H7 (cell line): ENCODE results near the gene RAB31. TPM values are rescaled to one million over a fixed set of nuclear protein-coding genes. Genes with fewer than 3 reads are reported as not detected.
"Not testable (repeated sequence)": the region's sequence is repeated elsewhere in the genome, so short reads cannot be mapped to it uniquely, and the experiment has no call there.

ENCODE experiments used
- DNase-seq: peaks from one replicate; pipeline ENCODE4 v3.0.0; 2012
- H3K27me3 ChIP-seq: 2 replicates; pipeline ENCODE4 v1.6.0; 2011; ENCODE audit warnings: mild to moderate bottlenecking, low read length; ENCODE audit not compliant: control insufficient read depth, insufficient read depth
- H3K36me3 ChIP-seq: replicated peaks from 2 replicates; pipeline ENCODE4 v1.5.1; 2011; ENCODE audit warnings: low read length; ENCODE audit not compliant: control insufficient read depth, insufficient read depth
- H3K4me3 ChIP-seq: 2 replicates; pipeline ENCODE4 v1.5.1; 2011; ENCODE audit warnings: low read depth, mild to moderate bottlenecking, control low read depth, low read length, moderate library complexity; ENCODE audit not compliant: insufficient read depth
- total RNA-seq: library from RNA; depleted of rRNA; stranded (reverse); fragments of >200 nt; shearing (Covaris generic); gene quantifications from 2 replicates; pipeline ENCODE4 v1.2.3, GENCODE V29; 2014; rRNA removed

The RAB31 gene
- total RNA-seq, 1 experiment from 2014 or later = 29.7 TPM

DNA sequence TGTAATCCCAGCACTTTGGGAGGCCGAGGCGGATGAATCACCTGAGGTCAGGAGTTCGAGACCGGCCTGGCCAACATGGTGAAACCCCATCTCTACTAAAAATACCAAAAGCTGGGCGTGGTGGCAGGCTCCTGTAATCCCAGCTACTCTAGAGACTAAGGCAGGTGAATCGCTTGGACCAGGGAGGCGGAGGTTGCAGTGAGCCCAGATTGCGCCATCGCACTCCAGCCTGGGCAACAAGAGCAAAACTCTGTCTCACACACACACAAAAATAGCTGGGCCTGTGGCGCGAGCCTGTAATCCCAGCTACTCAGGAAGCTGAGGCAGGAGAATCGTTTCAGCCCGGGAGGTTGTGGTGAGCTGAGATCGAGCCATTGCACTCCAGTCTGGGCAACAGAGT lies 194.2 kb downstream of the RAB31 start:
- not testable (repeated sequence) for H3K4me3 ChIP-seq, H3K27me3 ChIP-seq, H3K36me3 ChIP-seq, DNase-seq

DNA sequence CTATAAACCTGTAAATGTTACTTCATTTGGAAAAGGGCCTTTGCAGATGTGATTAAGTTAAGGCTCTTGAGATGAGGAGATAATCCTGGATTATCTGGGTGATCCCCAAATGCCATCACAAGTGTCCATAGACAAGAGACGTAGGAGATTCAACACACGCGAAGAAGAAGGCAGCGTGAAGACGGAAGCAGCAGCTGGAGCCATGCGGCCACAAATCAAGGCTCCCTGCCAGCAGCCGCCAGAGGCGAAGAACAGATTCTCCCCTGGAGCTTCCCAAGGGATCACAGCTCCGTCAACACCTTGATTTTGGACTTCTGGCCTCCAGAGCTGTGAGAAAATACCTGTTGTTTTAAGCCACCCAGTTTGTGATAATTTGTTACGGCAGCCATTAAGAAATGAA lies 194.7 kb downstream of the RAB31 start:
- Histone ChIP-seq H3K36me3 (no peaks in the 10 kb centered on the region), H3K27me3 (no peaks in the 10 kb centered on the region; the same call in 1 of the 2 replicates), H3K4me3 (no peak overlapping the region)
- DNase-seq = no peak

DNA sequence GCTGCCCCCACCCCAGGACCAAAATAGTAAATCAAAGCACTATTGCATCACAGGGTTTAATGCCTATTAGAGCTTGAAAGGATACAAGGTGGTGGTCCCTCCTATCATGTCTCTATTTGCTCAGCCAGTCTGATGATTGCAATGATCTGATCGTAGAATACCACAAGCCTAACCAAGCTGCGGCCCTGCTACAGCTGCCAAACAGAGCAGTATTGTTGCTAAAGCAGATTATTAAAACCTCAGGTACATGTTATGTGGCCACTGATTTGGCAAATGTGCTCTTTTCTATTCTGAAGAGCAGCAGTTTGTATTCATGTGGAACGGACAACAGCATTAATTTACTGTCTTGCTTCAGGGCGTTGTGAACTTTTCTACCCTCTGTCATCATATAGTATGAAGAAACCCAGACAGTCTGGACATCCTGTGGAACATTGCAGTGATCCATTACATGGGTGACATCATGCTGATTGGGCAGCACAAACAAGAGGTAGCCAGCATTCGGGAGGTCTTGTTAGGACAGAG lies 197.4 kb downstream of the RAB31 start:
- Histone ChIP-seq H3K27me3 (no peaks in the 10 kb centered on the region; the same call in 1 of the 2 replicates), H3K36me3 (no peaks in the 10 kb centered on the region)

DNA sequence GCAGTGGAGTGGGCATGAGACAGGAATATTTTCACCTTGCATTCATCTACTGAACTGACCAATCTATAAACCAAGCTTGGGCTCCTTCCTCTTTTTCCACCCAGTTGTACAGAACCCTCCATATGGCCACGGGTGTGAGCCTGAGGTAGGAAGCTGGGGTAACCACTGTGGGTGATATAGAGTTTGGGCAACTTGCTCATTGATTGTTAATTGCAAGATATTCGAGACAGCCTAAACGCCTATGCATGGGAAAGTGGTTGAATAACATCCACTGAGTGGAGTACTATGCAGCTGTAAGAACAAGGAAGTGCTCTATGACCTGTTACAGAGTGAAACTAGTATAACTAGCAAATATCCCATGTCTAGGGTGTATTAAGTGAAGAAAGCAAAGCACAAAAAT lies 198.4 kb downstream of the RAB31 start:
- no peaks in the 10 kb centered on the region; the same call in 1 of the 2 replicates for H3K27me3 ChIP-seq
- H3K4me3 ChIP-seq = no peak overlapping the region
- DNase-seq = no peak
- no peaks in the 10 kb centered on the region for H3K36me3 ChIP-seq

More for the DNA sequence above, 197.4 kb downstream of the RAB31 start:
- H3K4me3 ChIP-seq = no peak overlapping the region
- no peak for DNase-seq

DNA sequence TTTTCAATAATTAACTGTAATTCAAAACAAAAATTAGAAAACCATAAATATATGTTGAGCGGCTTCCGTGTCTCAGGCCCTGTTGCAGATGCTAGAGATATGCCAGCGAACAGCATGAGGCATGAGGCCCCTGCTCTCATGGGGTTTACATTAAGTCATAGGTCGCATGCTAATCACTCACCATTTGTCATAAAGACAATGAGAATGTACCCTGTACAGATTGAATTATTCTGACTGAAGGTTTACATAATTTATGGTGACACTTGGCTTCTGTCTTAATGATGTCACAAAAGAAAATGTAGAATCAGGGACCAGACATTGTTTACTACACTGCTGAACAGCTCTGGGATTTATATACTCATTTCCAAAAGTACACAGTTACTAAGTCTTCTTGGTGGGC lies 199.8 kb downstream of the RAB31 start:
- no peak overlapping the region for H3K4me3 ChIP-seq
- H3K27me3 ChIP-seq = no peaks in the 10 kb centered on the region; the same call in 1 of the 2 replicates
- DNase-seq = no peak
- no peaks in the 10 kb centered on the region for H3K36me3 ChIP-seq

DNA sequence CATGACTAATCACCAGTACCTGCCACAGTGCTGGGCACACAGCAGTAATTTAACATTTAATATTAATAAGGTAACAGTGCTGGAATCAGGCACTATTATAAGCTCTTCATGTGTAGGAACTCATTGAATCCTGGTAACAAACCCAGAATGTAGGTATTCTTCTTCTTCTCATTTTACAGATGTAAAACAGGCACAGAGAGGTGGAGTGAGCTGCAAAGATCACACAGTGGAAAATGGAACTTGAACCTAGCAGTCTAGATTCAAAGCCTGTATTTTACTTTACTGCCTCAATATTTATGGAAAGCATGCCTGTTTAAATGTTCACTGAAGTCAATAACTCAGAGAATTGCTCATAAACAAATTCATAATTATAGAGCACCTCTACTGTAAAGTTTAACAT lies 202.0 kb downstream of the RAB31 start:
- Histone ChIP-seq H3K4me3 (no peak overlapping the region), H3K36me3 (no peaks in the 10 kb centered on the region), H3K27me3 (no peaks in the 10 kb centered on the region; the same call in 1 of the 2 replicates)
- DNase-seq = no peak

DNA sequence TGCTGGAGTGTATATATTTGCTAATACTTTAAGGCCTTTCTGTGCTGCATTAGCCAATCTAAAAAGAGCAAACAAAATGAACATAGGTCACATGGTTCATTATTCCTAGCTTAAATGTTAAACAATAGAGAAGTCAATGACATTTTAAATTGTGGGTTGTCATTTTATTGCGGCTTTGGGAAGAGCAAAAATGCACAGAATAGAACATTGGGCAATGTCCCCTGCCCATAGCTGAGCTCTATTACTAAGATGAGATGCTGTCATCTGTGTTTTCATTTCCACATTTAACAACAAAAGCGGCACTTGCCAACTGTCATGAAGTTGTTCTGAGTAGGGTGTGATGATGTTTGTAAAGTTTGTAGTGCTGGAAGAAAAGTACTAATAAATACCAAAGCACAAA lies 202.6 kb downstream of the RAB31 start:
- Histone ChIP-seq H3K4me3 (no peak overlapping the region), H3K36me3 (no peaks in the 10 kb centered on the region), H3K27me3 (no peaks in the 10 kb centered on the region; the same call in 1 of the 2 replicates)
- DNase-seq = no peak

DNA sequence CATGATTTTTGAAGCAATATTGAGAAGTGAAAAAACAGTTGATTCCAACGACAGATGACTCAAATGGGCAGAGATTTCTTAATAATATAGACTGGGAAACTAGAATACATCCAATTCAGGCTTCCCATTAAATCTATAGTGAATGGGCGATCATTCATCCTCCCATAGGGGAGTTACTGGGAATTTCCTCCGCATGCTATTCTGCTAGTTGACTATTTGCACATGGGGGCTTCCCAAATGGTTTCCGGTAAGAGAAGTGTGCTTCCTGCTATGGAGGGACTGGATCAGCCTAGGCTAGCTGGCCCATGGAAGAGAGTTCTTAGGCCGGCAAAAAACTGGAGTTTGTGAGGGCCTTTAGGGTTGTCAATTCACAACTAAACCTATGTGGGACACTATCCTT lies 203.1 kb downstream of the RAB31 start:
- H3K36me3 ChIP-seq = no peaks in the 10 kb centered on the region
- no peaks in the 10 kb centered on the region; the same call in 1 of the 2 replicates for H3K27me3 ChIP-seq
- DNase-seq = no peak
- no peak overlapping the region for H3K4me3 ChIP-seq

Other genes starting within 250 kb of the RAB31 start
- gene RALBP1, start 232.8 kb upstream of the RAB31 start, total RNA-seq = 59.1 and 74.5 TPM in 2 replicates
- gene PPP4R1, start 93.7 kb upstream of the RAB31 start, total RNA-seq = 76.7 and 85.8 TPM in 2 replicates
- not detected in 2 replicates for gene TXNDC2, start 177.7 kb downstream of the RAB31 start, total RNA-seq
- gene VAPA, start 205.7 kb downstream of the RAB31 start, total RNA-seq = 121 and 194 TPM in 2 replicates